Activated naive CD8-positive, alpha-beta T cell treated with anti-CD3 and anti-CD28 coated beads, Interleukin-2, amount 50 U/mL, for 16 hours (primary cell): ENCODE data around the gene SMCO2.
"Not testable (repeated sequence)": the region's sequence is repeated elsewhere in the genome, so short reads cannot be mapped to it uniquely, and the experiment has no call there.

Experiments
- DNase-seq: peaks from one replicate; pipeline ENCODE4 v3.0.0-alpha.2; 2020; ENCODE audit warnings: low read depth, low spot score

Gene SMCO2

DNA sequence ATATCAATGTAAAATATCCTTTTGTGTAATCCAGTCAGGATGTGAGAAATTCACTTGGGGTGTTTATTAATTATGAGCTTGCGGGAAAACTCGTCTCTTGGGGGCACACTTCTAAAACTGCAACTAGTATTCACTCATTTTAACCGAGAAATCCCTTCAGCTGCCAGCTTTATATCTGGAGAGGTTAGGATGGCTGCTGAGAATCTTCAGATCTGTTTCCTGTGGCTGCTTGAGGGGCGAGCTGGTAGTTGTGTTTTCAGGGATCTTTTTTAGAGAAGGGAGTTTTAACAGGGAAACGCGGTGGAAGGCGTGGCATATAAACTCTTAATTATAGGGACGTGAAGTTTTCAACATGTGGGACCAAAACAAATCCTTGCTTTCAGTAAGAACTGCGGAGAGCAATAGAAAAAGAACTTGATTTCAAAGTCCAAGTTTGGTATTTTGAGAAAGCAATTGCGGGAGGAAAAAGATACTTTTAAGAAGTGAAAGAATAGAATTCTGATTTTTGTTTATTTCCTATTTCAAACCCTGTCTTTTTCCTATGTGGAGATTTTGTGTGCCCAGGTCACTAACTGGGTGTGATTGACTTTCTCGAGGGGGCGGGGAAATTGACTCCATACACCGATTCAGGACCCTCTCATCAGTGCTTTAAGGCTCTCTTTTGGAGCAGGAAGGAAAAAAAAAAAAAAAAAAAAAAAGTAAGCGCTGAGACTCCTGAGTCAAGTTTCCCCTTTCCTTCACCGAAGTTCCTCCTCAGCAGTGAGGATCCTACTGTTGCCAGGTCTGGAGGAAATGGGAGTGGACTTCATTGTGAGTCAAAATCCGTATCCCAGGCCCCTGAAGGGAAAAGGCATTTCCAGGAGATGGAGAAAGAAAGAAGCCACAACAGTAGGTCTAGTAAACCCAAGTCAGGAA, 78.6 kb downstream of the SMCO2 start:
- no peak for DNase-seq

DNA sequence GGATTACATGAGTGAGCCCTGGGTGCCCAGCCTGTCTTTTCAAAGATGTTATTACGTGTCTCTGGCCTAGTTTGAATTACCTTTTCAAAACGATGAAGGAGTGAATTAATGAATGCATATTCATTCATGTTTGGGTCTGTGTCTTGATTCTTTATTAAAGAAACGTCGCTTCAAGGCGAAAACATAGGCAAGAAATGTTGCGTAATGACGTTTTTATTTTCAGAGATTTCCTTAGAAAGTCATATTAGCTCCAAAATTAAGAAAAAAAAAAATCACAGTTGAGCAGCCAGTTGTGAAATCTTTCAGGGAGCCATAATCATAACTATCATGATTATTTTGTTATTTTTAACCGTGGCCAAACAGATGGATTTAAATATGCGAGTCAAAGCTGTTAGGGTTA, 81.0 kb downstream of the SMCO2 start:
- no peak for DNase-seq

DNA sequence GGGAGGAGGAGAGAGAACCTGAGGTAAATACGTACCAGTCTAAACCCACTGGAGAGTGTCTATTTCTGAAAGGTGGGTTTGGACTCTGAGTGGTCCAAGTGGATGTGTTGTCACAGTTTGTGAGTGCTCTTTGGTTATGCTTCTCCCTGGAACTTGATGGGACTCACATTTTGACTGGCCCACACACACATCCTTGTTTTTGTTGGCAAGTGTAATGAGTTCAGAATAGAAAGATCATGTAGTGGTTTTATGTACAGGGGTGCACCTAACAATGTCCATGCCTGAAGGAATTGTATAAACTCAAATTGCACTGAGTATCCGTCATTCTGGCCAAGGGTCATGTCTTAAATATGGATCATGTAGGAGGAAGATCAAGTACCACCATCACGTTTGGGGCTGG, 82.3 kb downstream of the SMCO2 start:
- DNase-seq: no peak

DNA sequence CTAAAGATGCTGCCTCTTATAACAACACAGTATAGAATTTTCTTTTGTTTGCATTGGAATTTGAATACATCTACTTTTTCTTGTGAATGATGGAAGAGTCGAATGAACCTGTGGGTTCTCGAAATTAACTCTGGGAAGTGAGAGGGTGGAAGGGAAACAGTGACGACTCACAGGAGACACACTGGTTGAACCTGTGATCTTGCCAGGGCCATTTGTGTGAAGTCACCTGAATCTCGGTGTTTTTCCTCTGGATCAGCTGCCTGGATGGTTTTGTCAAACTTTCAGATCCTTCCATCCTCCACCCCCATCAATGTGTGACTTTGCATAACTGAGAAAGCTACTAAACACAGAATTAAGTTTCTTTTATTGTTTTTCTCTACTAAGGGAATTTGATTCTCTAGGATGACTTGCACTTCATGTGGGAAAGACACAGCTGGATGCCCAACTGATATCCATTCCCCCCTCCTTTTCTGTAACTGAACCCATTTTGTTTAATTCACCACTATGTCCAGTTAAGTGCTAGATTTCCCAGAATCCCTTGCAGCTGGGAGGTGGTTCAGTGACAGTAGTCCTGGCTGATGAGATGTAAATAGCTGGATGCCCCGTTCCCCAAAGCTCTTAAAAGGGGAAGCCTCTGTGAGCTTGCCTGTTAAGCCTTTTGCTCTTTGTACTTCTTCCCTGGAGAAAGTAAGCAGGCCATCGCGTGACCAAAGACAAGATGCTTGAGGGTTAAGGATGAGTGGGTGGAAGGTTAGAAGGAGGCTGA, 83.8 kb downstream of the SMCO2 start:
- DNase-seq: no peak

DNA sequence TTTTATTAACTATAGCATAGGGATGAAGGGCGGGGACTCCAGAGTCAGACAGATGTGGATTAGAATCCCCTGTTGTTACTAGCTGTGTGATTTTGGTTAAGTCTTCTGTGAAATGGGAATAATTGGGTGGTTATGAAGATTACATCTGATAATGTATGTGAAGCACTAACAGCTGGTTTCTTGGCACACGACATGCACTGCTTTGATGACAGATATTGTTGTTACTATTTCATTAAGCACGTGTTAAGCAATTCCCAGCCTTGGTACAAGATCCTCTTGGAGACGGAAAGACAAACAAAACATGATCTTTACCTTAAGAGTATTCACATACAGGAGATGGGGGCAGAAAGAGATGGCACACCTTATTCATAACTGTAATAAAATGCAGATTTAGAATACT, 85.4 kb downstream of the SMCO2 start:
- DNase-seq: no peak

DNA sequence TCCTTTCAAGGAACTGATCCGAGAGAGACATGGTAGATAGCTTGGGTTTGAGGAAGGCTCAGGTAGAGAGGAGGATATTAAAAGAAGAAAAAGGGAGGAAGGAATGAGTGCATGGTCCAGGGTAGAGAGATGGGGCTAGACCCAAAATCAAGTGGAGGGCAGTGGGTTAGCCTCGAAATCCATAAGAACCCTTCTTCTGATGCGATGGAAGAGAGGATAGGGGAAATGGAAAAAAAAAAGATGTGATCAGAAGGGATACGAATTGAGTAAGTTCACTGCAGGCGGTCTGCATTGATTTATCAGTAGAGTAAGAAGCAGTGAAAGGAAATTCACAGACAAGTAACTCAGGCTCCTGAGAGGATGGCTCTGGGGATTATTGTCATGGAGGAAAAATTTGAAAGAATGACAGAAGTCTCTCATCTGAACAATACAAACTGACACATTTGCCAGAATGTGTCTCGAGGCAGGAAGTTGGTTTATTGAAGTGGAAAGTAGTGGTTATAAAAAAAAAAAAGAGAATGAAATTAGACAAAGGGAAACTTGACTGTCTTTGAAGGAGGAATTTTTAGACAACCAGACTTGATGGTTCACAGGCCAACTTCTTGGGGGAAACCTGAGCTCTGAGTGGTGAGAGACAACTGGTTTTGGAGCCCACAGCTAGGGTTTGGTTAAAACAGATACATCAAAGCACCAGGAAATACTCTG, 87.7 kb downstream of the SMCO2 start:
- DNase-seq: no peak

DNA sequence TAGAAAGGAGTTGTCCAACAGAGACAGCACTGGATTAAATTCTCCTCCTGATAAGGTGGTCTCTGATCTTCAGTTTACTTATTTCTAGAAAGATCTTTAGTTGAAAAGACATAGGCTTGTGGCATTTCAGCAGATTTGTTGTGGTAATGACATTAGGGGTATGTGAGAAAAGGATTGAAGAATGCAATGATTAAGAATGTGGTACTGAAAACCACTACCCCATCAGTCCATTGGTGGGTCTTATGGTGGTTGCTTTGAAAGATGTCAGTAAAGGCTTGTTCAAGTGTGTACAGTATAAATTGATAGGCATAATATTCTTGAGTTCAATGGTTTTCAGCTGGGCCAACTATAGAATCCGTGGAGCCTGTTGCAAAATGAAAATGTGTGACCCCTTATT, 88.2 kb downstream of the SMCO2 start:
- DNase-seq: no peak

DNA sequence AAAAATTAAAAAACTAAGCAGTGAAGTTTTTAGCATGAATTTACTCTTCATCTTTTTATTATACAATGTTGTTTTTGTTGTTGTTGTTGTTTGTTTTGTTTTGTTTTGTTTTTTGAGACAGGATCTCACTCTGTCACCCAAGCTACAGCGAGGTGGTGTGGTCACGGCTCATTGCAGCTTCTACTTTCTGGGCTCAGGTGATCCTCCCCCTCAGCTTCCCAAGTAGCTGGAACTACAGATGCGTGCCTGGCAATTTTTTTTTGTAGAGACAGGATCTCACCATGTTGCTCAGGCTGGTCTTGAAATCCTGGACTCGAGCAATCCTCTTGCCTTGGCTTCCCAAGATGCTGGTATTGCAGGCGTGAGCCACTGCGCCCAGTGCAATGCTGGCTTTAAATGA, 88.8 kb downstream of the SMCO2 start:
- no peak for DNase-seq

DNA sequence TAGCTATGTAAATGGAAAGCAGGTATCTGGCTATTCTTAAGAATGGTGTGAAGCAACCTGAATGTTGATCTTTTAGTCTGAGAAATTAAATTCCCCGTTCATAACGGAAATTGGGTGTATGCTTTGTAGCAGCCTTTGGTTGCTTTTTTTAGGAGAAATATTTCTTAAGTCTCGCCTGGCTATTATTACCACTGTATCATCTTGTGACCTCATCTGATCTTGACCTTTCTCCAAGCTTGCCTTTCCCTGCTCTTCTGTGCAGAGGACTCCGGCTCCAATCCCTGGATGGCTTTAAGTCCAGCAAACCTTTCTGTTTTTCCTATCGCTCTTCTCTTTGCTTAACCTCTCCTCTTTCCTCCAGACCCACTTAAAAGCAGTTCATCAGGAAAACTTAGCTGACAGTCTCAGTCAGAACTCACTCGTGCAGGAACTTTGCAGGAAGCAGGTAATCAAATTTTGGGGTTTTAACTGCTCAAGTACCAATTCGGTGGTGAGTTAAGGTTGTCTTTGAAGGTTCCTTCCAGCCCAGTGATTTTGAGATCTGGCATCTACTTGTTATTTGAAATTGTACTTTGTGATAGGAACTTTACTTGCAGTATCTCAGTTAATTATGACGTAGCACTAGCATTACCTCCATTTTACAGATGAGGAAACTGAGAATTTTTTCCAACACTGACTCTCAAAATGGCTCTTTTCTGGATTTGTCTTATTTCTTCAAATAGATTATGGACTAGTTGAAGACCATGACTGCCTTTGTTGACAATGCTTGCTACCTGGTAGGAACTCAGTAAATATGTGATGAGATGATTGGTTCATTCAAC, 91.5 kb downstream of the SMCO2 start:
- no peak for DNase-seq

DNA sequence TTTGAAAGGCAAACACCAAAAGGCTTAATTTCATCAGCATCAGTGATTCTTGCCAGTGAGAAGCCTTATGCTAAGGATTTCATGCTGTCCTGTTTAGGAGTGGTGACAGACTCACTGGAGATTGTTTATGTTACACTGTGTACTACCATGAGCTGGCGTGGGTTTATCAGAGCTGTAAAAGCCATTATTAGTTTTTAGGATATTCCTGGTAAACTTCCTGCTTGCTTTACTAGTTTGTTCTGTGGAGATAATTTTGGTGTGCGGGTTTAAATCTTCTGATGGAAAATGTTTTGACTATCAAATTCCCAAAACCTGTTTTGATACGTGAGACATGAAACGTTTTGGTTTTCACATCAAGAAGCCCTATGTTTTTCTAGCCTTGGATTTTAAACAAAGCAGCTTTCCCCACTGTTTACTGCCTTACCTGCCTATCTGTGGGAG, 92.7 kb downstream of the SMCO2 start:
- no peak for DNase-seq

DNA sequence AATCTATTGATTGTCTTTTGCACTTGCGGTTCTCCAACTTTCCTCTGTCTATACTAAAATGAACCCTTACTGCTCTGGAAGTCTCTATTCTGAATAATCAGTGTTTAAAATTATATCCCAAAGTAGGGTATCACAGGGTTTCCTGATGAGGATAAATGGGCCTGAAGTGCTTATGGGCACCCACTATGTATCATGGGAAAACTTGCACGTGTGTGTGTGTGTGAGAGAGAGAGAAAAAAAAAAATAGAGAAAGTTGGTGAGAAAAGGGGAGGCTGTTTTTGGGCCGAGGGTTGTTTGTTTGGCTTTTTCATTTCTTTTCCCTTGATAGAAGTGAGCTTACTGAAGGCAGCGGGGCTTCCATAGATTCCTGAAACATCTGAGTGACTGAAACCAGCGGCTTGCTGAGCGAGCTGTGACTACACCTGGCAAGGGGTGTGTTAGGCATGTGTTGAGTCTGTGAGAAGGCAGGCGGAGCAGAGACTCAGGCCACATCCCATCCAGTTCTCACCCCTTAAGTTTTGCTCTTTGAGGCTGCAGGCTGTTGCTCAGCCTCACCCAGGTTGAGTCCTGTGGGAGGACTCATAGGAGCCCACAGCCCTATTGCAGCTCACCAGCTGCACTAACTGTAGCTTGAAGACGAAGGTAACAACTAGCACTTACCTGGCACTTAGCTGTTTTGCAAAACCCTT, 94.6 kb downstream of the SMCO2 start:
- no peak for DNase-seq

DNA sequence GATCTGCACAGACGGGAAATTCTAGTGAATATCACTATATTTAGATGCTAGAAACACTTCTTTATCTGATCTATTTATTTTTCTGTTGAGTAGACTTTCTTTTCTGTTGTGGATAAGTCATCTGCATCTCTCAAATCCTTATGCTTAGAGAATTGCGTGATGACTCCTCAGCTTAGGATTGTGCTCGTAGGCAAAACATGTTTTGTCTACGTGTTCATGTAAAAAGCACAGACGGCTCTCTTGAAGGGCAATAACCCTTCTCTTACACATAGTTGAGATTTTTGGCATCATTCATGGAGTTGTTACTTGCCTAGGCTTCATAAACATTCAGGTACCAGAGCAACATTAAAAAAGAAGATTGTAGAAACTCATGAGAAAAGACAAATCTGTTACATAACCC, 96.1 kb downstream of the SMCO2 start:
- no peak for DNase-seq

DNA sequence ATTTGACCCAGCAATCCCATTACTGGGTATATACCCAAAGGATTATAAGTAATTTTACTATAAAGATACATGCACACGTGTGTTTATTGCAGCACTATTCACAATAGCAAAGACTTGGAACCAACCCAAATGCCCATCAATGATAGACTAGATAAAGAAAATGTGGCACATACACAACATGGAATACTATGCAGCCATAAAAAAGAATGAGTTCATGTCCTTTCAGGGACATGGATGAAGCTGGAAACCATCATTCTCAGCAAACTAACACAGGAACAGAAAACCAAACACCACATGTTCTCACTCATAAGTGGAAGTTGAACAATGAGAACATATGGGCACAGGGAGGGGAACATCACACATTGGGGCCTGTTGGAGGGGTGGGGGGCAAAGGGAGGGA, 98.3 kb downstream of the SMCO2 start:
- DNase-seq: not testable (repeated sequence)

DNA sequence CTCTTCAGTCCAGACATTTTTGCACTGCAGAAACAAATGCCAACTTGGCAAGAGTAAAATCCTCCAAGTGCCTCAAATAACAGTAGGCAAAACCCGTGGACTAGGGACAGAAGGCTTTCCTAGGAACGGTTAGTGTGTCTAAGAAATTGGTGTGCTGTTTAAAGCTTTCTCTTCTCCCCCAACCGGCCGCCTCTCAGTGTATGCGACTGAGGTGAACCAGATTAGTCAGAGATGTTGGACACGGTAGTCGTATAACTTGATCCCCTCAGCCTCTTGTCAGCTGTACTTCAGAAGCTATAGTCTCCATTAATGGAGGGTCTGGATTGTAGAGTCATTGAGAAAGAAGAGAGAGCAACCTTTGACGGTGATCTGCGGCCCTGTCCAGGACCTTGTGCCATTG, 99.1 kb downstream of the SMCO2 start:
- no peak for DNase-seq

DNA sequence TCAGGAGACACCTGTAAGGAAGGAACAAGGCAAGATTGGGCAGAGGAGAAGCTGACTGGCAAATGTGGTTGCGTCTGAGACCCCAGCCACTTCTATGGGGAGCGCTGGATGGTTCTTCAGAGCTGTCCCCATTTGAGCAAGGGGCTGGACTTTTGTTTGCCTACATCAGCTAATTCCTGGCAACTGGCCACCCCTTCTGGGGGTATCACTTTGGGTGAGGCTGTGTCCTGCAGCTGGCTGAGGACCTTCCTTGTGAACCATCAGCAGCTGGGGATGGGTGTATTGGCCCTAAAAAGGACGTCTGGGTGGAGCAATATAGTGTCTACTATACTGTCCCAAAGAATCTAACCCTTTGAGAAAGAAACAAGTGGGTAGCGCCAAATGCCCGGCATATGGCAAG, 101.1 kb downstream of the SMCO2 start:
- no peak for DNase-seq

DNA sequence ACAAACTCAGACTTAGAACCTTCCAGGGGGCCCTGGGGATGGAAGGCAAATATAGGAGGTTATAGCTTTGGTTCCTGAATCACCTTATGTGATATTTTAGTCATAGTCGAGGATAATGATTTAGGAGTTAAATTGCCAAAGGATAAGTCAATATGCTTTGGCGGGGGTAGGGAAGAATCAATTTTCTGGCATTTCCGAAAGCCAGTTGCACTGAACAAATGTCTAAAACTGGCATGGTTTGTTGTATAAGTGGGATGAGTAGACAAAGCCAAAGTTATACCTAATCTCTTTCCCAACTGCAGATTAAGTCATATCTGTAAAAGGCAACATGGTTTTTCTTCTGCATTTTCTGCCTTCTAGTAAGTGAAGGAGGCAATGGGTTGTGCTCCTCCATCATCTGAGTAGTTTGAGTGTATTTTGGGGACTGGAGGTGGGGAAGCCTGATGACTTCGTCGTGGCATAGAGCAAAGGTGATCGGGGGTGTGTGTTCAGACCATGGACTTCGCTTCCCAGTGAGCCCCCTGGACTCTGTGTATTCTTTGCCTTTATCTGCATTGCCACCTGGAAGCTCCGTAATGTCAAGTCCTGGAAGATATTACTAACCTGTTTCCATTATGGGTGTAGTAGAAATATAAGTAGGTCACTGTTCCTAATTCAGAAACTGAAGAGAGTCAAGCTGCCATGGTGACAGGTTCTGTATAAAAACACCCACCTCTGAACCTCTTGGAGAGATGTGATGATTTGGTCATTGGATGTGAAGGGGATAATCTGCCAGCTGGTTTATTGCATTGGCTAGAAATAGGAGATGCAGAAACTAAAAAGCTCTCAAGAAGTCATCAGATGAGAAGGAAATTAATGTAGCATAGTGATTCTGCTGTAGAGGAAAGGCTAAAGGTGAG, 102.0 kb downstream of the SMCO2 start:
- no peak for DNase-seq

DNA sequence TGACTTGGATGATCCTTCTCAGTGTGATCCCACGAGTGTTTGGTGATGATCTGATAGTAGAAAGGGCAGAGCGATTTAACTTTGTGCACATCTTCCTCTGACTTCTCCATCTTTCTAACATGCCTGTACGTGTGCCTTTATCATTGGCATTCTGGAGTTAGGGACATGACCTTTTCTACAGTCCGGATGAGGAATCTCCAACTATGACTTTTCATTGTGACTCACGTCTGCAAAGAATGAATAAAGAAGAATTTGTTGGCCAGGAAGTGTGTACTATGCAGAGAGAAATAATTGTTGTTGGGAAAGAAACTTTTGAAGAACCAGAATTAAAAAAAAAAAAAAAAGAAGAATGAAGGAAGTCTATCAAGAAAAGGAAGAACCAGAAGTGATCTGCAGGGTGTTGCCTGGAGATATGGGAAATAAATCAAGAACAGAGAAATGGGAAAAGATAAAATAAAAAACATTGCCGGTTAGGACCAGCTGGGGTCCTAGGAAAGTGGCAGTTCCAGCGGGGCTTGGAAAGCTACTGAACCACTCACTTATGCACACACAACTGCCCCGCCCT, 102.8 kb downstream of the SMCO2 start:
- no peak for DNase-seq

DNA sequence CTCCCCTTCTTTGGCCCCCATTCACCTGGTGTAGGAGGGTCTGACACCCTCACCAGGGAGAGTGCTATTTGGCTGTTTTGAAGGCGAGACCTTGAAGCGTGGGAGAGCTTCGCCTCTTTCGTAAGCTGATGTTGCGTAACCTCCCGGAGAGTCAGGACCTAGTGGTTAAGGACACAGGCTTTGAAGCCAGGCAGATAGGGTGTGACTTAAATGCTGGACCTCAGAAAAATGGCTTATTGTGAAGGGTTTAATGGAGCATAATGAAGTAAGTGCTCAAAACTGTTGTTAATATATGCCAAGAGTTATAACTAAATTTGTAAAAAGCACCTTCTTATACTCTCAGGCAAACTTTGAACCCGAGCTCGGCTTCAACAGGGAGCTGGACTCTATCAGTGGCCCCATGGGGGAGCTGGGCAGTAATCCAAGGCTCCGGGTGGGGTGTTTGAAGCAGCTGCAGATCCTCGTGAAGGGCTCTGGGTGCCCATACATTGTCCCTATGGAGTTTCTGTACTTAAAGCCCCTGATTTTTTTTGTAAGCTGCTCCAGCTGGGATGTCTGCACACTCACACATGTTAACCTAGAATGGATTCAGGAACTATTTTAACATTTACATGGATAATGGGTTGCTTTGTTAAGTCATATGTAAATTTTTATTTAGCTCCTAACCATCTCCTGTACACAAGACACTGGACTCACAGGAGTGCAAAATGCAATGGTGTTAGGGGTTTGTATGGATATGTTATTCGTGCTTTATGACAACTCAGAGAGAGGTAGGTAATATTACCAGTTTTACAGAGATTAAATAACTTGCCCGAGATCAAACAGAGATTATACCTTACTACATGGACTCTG, 103.5 kb downstream of the SMCO2 start:
- no peak for DNase-seq

DNA sequence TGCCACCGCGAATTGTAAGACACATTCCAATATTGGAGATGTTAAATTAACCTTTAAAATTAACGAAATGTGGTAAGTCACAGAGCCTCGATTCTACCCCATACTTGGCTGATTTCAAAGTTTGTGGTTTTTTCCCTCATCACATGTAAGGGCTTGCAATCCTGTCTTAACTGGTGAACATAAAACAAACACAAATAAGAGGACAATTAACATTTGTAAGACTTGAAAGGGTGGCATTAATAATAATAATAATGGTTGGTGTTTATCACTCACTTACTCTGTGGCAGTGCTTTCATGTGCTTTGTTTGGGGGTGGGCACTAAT, 104.1 kb downstream of the SMCO2 start:
- DNase-seq: no peak
